Ishikawa (cell line): ENCODE measurements around the gene A4GALT.

Source experiments
- CEBPB ChIP-seq: IDR thresholded peaks from 2 replicates; pipeline ENCODE4 v1.6.1; 2012
- CREB1 ChIP-seq: IDR thresholded peaks from 2 replicates; pipeline ENCODE4 v1.6.1; 2012; ENCODE audit warnings: low read depth
- EGR1 ChIP-seq: IDR thresholded peaks from 2 replicates; pipeline ENCODE4 v1.6.1; 2012
- EP300 ChIP-seq: IDR thresholded peaks from 2 replicates; pipeline ENCODE4 v1.6.1; 2012; ENCODE audit warnings: borderline replicate concordance
- FOXM1 ChIP-seq: IDR thresholded peaks from 2 replicates; pipeline ENCODE4 v1.6.1; 2012; ENCODE audit warnings: low read depth, borderline replicate concordance
- MAX ChIP-seq: IDR thresholded peaks from 2 replicates; pipeline ENCODE4 v1.6.1; 2012
- NFIC ChIP-seq: IDR thresholded peaks from 2 replicates; pipeline ENCODE4 v1.6.1; 2012
- RAD21 ChIP-seq: IDR thresholded peaks from 2 replicates; pipeline ENCODE4 v1.6.1; 2012; ENCODE audit warnings: low read depth
- REST ChIP-seq: IDR thresholded peaks from 2 replicates; pipeline ENCODE4 v1.6.1; 2012; ENCODE audit warnings: low read depth, mild to moderate bottlenecking
- TAF1 ChIP-seq: IDR thresholded peaks from 2 replicates; pipeline ENCODE4 v1.6.1; 2012; ENCODE audit warnings: low read depth, mild to moderate bottlenecking
- TCF12 ChIP-seq: IDR thresholded peaks from 2 replicates; pipeline ENCODE4 v1.6.1; 2012; ENCODE audit warnings: low read depth
- TEAD4 ChIP-seq: IDR thresholded peaks from 2 replicates; pipeline ENCODE4 v1.6.1; 2012
- USF1 ChIP-seq: IDR thresholded peaks from 2 replicates; pipeline ENCODE4 v1.6.1; 2012
- YY1 ChIP-seq: IDR thresholded peaks from 2 replicates; pipeline ENCODE4 v1.6.1; 2012; ENCODE audit warnings: low read depth
- ZBTB7A ChIP-seq: IDR thresholded peaks from 2 replicates; pipeline ENCODE4 v1.6.1; 2012; ENCODE audit warnings: low read depth

The A4GALT gene

GRCh38 chr22:42721045-42721434, 370 bp upstream of the A4GALT start:
- TF ChIP-seq CEBPB (no peak), RAD21 (no peak)

- TF ChIP-seq RAD21 (no peak), NFIC (no peak), FOXM1 (no peak), EP300 (no peak), TAF1 (no peak), EGR1 (no peak), ZBTB7A (no peak), YY1 (no peak), USF1 (no peak), MAX (no peak), CREB1 (no peak), TEAD4 (no peak), REST (no peak), CEBPB (no peak), TCF12 (no peak)
Measured at GRCh38 chr22:42719656-42720262, 911 bp downstream of the A4GALT start.

GRCh38 chr22:42719133-42719532, 1.5 kb downstream of the A4GALT start:
- no peak for TF ChIP-seq CREB1
- TF ChIP-seq TAF1 = no peak
- TF ChIP-seq EP300 = no peak
- no peak for TF ChIP-seq FOXM1
- TF ChIP-seq ZBTB7A = no peak
- no peak for TF ChIP-seq RAD21
- TF ChIP-seq REST = no peak

- TF ChIP-seq RAD21 (no peak), CREB1 (no peak), NFIC (no peak), USF1 (no peak), FOXM1 (no peak), TCF12 (no peak), EP300 (no peak)
Measured at GRCh38 chr22:42717197-42717928, 3.3 kb downstream of the A4GALT start.

- no peak for TF ChIP-seq ZBTB7A
- TF ChIP-seq USF1 = no peak
- TF ChIP-seq REST = no peak
- no peak for TF ChIP-seq TAF1
- no peak for TF ChIP-seq RAD21
- no peak for TF ChIP-seq EP300
- TF ChIP-seq FOXM1 = no peak
- no peak for TF ChIP-seq CEBPB
- no peak for TF ChIP-seq TEAD4
- TF ChIP-seq MAX = no peak
- TF ChIP-seq EGR1 = no peak
- TF ChIP-seq CREB1 = no peak
- no peak for TF ChIP-seq TCF12
- TF ChIP-seq YY1 = no peak
Measured at GRCh38 chr22:42716649-42717127, 4.0 kb downstream of the A4GALT start.
